Mucosa of gallbladder (tissue), 1 donor: Measurements from ENCODE around the gene ADAMTS10. TPM values are rescaled to one million over a fixed set of nuclear protein-coding genes. Genes with fewer than 3 reads are reported as not detected.
A peak's percentile ranks its signal among the peaks of the same experiment; 100 is the strongest.
"Not testable (repeated sequence)": the region's sequence is repeated elsewhere in the genome, so short reads cannot be mapped to it uniquely, and the experiment has no call there.

Experiments used
- DNase-seq: peaks from one replicate; pipeline ENCODE4 v3.0.0-alpha.2; 2020; ENCODE audit warnings: low spot score
- total RNA-seq: library from RNA; stranded (reverse); gene quantifications from one replicate; pipeline ENCODE4 v1.2.1, GENCODE V29; 2021
- donor health status: DM: no; HTN: no; CAD: no.

Gene ADAMTS10
- total RNA-seq, 1 donor from 2014 or later = 32.6 TPM

DNA sequence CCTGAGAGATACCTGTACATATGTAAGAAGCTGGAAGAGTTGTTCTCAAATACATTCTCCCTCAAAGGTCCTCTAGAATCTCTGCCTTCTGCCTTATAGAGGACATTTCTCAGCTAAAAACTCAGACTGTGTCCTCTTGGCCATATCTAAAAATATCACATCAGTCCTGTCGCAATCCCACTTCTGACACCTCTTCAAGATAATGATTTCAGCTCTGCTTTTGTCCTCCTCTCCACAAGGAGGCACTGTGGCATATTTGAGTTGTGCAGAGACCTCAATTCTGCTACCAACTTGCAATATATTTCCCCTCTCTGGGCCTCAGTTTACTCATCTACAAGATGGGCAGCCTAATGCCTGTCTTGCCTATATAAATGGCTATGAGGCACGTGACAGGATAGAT lies 16.6 kb downstream of the ADAMTS10 start:
- no peak for DNase-seq

DNA sequence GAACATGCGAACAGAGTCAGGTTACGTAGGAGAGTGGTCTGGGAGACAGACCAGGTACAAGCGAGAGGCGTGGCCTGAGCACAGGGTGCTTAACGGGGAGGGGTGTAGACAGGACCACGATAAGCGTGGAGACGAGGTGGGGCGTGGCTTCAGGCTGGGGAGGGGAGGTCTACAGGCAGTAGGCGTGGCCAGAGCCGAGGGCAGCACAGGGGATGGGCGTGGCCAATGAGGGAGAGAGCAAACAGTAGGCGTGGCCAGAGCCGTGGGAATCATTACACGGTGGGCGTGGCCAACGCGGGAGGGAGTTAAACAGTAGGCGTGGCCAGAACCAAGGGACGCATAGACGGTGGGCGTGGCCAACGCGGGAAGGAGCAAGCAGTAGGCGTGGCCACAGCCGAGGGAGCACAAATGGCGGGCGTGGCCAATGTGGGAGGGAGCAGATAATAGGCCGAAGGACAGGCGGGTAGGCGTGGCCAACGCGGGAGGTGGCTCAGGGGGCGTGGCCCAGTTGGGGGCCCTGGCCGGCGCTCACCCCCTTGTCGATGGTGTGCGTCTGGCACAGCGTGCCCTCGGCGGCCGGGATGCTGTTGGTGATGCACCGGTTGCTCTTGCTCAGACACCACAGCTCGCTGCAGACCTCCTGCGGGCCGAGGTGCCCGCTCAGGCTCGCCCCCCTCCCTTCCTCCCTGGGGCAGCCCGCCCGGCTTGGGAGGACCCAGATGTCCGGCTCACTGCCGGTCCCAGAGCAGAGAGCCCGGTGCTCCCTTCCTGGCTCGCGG lies 18.1 kb downstream of the ADAMTS10 start:
- peak; percentile 95 for DNase-seq

DNA sequence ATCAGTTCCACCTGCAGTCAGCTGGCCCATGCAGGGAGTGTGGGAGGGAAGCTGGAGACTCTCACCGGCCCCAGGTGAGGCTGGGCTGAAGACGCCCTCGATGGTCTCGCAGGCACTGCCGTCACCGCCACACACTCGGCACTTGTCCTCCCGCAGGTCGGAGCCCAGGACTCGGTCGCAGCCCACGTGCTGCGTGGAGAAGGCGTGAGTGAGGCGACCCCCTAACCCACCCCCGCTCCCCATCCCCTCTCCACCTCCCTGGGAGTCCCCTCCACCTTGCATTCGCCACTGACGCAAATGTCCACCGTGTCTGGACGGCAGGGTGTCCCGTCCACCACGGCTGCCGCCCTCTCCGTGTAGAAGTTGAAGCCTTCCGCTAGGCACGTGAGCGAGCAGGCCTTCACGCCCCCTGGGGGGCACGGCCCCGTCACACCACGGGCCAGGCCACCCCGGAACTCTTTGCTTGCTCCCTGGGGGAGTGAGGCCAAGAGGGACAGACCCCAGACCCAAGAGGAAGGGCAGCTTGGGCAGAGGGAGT lies 21.3 kb downstream of the ADAMTS10 start:
- no peak for DNase-seq

DNA sequence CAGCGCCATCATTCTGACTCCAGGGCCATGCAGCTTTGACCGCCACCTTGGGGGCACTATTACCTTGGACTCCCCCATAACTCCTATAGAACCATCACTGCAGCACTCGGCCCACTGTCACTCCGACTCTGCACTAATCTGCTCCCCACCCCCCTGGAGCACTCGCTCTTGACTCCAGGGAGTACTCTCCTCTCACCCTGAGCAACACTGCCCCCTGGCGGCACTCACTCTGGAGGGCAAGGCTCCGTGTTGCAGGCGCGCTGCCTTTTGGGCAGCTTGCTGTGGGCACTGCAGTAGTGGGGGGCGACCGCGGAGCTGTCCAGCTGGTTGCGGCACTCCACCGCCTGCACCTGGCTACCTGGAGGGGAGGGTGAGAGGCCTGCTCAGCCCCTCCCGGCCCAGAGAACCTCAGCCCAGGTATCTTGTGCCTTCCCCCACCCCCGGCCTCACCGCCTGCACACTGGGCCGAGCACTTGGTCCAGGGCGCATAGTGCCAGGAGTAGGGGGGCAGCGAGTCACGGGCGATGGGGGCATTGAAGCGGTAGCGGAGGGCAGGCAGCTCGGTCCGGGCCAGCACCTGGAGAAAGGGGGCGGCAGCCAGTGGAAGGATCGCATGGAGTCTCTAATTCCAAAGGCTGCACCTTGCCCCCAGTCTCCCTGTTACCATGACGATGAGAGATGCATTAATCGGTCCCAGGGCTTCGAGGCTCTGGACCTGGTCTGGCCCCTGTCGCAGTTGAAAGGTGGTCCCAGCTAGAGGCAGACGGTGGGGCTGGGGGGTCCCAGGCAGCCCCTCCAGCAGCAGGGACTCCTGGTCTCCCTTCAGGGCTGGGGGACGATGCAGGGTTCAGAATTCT lies 24.4 kb downstream of the ADAMTS10 start:
- no peak for DNase-seq

DNA sequence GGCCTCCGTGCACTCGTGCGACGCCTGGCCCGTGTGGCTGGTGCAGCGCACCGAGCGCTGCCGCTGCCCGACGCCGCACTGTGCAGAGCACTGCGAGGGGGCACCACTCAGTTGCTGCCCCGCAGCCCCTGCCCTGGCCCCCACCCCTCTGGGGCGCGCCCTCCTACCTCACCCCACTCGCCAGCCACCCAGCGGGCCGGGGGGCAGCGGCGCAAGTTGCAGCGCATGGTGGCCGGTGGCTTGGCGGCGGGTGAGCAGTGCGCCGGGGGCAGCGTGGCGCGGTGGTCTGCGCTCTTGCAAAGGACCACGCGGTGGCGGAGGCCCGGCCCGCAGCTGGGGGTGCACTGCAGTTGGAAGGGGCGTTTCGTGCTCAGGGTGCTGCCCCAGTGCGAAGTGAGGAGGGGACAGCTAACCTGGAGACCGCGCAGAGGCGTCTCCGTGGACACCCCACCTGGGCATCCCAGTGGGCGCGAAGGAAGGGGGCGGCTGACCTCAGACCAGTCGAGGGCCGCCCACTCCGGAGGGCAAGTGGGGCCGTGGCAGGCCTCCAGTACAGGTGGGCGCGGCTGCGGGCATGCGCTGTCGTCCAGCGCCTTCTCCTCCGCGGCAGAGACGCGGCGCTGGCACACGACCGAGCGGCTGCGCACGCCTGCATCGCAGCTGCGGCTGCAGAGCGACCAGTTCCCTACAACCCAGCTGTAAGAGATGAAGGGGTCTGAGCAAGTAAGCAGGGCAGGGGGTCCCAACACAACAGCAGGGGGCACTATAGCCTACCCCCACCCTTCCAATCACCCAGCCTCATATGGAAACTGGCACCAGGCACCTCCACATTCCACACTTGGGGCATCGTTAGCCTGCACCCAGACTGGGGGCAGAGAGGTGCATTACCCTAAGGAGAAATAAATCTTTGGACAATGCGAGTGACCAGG lies 25.3 kb downstream of the ADAMTS10 start:
- DNase-seq = no peak

DNA sequence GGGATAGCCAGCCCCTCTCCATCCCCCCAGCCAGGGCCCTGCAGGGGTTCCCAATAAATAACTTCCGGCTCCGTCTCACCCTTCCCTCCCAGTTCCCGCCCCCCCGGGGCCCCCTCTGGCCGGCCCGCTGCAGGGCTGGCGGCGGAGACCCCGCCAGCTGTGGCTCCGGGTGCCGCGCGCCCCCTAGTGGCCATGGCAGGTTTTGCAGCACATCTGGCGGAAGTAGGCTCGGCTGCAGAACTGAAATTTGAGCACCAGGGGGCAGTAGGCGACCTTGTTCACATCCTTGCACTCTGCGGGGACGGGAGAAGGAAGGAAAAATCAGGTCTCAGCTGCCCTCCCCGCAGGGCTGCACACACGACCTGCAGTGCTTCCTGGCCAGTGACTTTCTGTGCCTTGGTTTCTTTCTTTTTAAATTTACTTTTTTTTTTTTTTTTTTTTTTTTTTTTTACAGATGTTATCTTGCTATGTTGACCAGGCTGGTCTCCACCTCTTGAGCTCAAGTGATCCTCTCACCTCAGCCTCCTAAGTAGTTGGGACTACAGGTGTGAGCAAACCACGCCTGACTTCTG lies 29.7 kb downstream of the ADAMTS10 start:
- DNase-seq = peak; percentile 82

DNA sequence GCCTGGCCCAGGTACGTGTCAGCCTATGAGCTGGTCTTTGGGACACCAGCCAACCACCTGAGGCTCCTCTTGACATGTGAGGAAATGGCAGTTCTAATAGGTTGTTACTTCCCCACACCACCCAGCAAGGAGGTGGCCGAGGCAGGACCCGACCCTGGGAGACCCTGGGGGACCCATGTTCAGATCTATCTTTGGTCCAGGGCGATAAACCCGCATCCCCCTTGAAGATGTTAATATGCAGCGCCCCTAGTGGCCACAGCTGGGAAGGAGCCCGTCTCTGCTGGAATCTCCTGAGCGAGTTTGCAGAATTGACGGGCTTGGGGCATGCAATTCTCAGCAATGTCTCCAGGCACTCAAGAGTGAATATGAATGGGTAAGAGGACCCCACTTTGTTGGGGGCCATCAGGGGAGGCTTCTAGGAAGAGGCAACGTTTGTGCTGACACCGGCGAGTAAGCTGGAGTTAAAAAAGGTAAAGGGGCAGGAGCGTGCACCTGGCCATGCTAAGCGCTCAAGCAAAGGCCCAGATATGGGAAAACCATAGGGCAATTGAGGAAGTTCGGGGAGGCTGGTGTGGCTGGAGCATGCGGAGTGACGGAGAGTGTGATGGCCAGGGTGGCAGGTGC lies 31.8 kb downstream of the ADAMTS10 start:
- DNase-seq = peak; percentile 82

DNA sequence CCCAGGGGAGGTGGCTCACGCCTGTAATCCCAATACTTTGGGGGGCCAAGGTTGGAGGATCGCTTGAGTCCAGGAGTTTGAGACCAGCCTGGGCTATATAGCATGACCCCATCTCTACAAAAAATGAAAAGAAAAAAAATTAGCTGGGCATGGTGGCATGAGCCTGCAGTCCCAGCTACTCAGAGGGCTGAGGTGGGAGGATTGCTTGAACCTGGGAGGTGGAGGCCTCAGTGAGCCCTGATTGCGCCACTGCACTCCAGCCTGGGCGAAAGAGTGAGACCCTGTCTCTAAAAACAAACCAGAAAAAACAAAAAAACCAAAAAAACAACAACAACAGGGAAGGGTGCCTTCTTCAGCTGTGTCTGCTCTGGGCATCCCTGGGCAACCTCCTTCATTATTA lies 32.8 kb downstream of the ADAMTS10 start:
- DNase-seq = no peak

DNA sequence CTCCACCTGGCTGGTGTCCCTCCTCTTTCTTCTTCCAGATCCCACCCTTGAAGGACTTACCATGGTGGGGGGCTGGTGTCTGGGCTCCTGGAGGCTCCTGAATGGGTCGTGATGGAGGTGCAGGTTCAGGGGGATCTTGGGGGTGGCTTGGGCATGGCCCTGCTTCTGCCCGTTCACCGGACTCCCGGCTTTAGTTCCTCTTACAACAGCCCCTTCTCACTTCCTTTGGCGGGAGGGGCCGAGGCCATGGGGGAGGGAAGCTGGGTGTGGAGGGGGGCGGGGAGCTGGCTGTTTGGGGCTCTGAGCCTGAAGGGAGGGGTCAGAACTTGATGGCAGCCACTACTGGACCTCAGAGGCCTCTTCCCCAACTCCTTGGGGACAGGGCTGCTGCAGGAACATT lies 33.3 kb downstream of the ADAMTS10 start, which contains the start of gene MYO1F:
Gene MYO1F, minus strand, starts transcription at position 196 of the 400 bp plus-strand sequence. Its CDS starts 133 bp downstream, at position 63.
- peak; percentile 23 for DNase-seq

DNA sequence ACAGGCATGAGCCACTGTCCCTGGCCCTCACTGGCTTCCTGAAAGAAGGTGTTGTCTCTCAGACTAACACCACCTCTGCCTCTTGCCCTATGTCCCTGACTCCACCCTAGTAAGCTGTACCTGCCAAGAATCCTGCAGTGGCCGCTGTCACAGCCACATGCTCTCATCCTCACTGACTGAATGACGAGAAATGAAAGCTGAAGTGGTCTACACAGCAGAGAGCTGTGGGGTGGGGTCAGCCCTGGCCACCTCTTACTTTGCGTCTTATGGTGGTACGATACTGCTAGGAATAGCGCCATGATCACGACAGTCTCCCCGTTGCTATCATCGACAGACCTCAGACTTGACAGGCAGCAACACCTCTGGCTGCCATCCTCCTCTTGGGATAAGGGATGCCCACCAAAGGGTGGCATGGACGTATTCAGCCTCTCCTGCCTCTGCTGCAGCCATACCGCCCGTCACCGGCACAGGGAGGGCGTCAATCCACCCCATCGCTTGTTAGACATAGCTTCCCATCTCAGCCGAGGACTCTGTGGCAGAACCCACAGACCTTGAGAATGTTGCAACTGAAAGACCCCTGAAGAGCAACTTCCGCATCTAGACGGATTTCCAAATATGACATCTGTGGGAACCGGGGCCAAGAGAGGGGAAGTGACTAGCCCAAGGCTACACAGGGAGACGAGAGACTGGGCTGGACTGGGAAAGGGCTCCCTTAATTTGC lies 34.1 kb downstream of the ADAMTS10 start:
- no peak for DNase-seq

DNA sequence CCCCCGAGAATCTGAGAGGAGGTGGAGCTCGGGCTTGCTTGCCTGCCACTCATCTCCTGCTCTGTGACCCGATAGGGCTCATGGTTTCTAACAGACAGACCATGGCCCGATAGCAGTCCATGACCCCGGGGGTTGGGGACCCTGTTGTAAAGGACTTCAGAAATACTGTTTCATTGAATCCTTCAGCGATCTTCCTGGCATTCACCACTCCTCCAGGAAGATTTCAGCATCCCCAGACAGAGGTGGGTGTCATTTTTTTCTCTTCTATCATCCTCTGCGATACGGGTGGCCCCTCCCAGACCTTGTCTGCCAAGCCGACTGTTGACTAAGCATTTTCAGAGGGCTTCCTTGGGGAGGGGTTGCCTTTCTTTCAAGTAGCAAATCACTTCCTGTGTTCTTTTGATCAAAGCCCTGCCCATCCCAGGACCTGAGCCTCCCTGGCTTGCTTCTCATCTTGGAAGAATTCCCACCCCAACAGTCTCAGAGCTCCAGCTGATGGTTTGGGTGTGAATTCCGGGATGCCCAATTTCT lies 35.0 kb downstream of the ADAMTS10 start:
- no peak for DNase-seq

DNA sequence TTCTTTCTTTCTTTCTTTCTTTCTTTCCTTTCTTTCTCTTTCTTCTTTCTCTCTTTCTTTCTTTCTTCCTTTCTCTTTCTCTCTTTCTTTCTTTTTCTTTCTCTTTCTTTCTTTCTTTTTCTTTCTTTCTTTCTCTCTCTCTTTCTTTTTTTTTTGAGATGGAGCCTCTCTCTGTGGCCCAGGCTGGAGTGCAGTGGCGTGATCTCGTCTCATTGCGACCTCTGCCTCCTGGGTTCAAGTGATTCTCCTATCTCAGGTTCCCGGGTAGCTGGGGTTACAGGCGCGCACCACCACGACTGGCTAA lies 35.9 kb downstream of the ADAMTS10 start:
- not testable (repeated sequence) for DNase-seq

DNA sequence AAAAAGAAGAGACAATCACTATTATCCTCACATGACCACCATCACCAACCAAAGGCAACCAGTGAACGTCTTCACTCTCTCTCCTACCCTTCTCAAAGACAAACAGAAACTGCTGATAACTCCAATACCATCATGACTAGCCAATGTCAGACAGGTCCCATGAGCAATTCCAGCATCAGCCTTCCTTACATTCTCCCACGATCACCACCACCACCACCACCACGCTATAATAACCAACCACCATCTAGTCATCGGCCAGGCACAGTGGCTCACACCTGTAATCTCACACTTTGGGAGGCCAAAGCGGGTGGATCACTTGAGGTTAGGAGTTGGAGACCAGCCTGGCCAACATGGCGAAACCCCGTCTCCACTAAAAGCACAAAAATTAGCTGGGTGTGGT lies 37.2 kb downstream of the ADAMTS10 start:
- DNase-seq = no peak

DNA sequence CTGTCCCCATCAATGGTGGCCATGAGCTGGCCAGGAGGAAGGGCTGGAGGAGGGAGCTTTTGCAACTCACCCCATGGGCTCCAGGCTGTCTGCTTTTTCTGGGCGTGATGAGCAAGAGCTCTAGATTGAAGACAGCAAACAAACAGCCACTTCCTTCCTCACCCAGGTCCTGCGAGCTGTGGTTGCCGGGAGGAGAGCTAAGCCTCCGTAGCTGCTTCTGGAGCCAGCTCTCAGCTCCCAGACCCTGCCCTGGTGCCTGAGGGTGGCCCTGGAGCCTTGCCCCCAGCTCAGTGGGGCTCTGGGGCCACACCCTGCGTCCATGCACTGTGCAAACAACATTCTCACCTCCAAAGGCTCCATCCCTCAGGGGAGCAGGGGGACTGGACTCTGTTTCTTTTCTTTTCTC lies 39.5 kb downstream of the ADAMTS10 start:
- DNase-seq = peak; percentile 30

DNA sequence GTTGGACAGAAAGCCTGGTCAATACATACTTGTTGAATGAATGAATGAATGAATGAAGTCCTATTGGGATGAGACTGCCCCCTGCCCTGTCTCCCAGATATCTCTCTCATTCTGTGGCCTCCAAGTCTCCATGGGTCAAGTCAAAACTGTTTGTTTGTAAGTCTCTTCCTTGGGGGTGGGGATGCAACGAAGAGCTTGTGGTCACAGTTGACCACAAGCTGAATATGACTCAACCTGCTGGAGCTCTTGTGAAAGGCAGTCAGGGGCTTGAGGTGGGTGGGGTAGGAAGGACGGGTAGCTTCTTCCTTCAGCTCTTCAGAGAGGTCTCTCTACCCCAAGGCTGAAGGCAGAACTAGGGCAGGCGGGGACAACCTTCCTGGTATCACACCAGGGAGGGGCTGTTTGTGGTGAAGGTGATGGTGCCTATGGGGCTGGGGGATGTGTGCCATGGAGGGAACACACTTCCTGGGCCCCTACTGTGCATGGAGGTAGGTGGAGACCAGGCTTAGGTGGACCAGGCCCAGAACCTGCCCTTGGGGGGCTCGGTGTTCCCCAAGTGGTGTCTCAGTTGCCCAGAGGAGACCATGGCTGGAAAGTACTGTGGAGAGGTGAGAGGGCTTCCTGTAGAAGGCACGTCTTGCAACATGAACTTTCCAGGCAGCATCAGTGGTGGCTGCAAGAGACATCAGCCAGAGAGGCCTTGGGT lies 41.3 kb downstream of the ADAMTS10 start:
- DNase-seq = peak; percentile 52

DNA sequence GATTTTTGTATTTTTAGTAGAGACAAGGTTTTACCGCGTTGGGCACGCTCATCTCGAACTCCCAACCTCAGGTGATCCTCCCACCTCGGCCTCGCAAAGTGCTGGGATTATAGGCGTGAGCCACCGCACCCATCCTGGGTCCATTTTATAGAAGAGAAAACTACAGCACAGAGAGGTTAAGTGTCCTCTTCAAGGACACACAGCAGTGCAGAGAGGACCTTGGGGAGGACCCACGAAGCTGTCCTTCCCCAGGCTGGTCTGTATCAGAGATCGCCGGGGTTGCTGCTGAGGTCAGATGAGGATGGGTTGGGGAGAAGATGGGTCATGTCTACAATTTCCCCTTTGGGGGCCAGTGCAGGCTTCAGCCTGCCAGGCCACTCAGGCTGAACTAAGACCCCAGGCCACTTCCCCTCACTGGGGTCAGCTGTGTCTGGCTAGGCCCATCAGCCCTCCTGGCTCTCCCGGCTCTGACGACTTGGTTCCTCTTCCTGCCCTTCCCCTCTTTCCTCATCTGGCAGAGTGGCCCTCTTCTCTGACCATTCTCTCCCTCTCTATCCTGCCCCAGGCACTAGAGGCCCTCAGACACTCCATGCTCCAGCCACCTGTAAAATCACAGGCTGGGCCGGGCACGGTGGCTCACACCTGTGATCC lies 42.9 kb downstream of the ADAMTS10 start:
- DNase-seq = peak; percentile 37

DNA sequence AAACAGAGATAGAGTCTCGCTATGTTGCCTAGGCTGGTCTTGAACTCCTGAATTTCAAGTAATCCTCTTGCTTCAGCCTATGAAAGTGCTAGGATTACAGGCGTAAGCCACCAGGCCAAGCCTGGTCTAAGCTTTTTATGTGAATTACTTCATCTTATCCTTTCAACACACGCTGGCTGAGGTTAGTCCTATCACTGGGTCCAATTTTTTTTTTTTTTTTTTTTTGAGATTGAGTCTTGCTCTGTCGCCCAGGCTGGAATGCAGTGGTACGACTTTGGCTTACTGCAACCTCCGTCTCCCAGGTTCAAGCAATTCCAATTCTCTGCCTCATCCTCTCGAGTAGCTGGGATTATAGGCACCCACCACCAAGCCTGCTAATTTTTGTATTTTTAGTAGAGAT lies 43.7 kb downstream of the ADAMTS10 start:
- DNase-seq = no peak

DNA sequence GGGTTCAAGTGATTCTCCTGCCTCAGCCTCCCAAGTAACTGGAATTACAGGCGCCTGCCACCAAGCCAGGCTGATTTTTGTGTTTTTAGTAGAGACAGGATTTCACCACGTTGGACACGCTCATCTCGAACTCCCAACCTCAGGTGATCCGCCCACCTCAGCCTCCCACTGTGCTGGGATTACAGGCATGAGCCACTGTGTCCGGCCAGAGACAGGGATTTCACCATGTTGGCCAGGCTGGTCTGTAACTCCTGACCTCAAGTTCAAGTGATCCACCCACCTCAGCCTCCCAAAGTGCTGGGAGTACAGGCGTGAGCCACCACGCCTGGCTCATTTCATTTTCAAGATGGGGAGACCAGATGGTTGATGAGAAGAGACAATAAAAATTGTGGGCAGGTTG lies 45.6 kb downstream of the ADAMTS10 start:
- DNase-seq = not testable (repeated sequence)
